Myocyte (in vitro differentiated cells): ENCODE data around the gene MEIG1. TPM values are rescaled to one million over a fixed set of nuclear protein-coding genes. Genes with fewer than 3 reads are reported as not detected.
"Not testable (repeated sequence)": the region's sequence is repeated elsewhere in the genome, so short reads cannot be mapped to it uniquely, and the experiment has no call there.

Source experiments
- DNase-seq: peaks from one replicate; pipeline ENCODE4 v3.0.0-alpha.2; 2012; ENCODE audit warnings: low read depth
- polyA plus RNA-seq: library from polyadenylated mRNA; unstranded; fragments of >200 nt; gene quantifications from one replicate; pipeline ENCODE4 v1.2.1, GENCODE V29; 2012; ENCODE audit warnings: missing spikeins
- total RNA-seq: library from RNA; depleted of rRNA; stranded (reverse); fragments of >200 nt; gene quantifications from 2 replicates; pipeline ENCODE4 v1.2.3, GENCODE V29; 2014

MEIG1 gene, protein sequence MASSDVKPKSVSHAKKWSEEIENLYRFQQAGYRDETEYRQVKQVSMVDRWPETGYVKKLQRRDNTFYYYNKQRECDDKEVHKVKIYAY
- total RNA-seq = not detected in 2 replicates
- 0.95 TPM for polyA plus RNA-seq

DNA sequence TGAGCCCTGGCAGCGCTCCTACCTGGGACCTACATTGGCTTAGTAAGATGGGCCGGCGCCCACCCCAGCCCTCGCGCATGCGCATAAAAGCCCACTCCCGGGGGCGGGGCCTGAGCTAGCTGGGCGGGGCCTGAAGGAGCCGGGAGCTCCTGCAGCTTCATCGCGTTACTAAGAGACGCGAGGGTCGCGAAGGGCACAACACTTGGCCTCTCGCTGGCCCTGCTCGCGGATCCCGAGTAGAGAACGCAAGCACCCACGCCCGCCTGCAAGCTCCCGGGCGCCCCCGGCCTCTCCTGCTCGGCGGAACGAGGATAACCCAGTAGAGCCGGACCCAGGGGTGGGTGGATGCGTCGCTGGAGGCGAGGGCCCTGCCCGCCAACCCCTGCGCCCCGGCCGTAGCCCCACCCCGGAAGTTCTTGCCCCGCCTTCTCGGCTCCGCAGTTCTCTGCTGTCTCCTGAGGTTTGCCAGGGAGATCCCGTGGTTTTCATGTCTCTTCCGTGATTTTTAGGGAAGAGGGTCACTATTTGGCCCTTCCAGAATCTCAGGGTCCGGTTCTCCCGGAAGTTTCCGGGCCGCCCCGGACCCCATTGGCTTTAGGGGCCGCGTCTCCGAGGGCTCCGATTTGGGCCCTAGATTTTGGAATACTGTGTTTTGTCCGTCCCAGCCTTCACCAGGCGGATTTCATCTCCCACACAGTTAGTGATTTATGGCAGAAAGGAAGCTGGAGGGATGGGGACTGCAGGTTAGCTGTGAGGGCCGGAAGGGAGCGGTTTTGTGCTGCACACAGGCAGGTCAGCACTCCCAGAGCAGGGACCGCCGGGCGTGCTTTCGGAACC lies at the start of gene MEIG1:
Gene MEIG1, plus strand, starts transcription at position 168 of the 837 bp plus-strand sequence. CDS start 7,081 bp downstream, outside the sequence.
- peak; percentile 94 for DNase-seq

DNA sequence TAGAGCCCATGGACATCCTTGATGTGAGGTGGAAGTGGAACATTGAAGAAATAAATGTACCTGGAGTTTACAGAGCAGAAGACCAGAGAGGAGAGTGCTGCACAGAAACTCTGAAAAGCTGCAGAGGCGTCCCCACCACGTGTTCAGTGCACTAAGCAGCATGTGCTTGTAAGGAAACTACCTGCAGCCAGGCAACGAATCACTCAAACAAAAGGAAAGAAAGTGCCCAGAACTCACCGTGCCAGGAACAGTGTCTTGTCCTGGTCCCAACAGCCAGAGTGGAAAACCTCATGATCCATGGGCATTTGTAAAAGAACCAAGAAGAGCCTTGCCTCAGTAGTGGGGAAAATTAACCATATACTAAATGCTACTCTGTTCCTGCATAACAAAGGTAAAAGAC lies 48.2 kb upstream of the MEIG1 start:
- no peak for DNase-seq

DNA sequence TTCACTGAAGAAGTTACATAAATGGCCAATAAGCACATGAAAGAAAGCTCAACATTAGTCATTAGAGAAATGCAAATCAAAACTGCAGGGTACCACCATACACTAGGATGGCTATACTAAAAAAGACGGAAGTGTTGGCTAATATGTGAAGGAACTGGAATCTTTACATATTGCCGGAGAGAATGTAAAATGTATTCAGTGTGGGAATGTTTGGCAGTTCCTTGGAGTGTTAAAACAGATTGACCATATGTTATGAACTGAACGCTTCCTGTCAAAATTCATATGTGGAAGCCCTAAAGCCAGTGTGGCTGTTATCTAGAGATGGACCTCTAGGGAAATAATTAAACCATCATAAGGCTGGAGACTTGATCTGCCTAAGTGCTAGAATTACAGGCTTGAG lies 47.4 kb upstream of the MEIG1 start:
- DNase-seq = no peak

DNA sequence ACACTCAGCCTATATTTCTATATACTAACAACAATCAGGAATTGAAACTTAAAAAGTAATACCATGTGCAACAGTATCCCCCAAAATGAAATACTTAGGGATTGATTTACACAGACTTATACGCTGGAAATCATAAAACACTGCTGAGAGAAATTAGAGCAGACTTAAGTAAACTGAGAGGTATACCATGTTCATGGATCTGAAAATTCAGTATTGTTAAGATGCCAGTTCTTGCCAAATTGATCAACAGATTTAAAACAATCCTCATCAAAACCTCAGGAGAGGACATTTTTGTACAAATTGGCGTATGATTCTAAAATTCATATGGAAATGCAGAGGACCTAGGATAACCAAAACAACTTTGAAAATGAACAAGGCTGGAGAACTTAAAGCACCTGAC lies 42.6 kb upstream of the MEIG1 start:
- DNase-seq = no peak

DNA sequence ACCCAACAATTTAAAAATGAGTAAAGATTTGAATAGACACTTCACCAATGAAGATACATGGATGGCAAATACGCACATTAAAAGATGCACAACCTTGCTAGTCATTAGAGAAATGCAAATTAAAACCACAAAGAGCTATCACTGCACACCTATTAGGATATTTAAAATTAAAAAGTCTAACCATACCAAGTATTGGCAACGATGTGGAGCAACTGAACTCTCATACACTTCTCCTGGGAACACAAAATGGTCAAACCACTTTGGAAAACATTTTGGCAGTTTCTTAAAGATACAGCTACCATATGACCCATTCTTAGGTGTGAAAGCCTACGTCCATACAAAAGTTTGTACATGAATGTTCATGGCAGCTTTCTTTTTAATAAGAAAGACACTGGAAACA lies 41.4 kb upstream of the MEIG1 start:
- no peak for DNase-seq

DNA sequence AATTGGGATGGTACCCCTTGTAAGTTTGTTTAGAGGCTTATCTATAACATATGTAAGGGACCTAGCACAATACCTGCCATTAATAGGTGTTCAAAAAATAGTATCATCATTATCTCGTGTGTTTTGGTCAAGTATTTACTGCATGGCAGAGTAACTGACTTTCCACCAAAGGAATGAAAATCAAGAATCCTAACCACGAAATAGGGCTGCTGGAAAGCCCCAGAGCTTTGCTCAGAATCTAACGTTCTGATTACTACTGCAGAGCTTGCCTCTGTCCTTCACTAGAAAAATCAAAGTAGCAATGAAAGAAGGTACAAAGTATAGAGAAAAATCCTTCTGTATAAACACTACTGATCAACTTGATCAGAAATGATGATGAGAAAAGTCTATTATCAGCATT lies 40.2 kb upstream of the MEIG1 start:
- DNase-seq = no peak

DNA sequence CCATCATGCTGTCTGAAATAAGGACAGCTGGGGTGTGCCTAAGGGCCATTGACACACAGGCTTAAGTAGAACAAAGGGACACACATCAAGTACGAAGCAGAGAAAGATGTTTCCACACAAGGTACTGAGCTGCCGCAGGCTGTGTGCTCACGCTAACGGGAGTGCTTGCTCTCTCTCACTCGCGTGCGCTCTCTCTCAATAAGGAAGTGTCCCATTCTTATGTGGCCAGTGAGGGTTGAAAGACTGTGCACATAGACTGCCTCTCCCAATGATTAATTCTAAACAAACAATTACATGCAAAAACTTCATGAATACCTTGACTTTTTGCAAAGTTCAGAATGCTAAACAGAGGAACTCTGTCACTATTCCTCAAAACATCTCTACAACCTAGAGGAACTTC lies 35.2 kb upstream of the MEIG1 start:
- no peak for DNase-seq

DNA sequence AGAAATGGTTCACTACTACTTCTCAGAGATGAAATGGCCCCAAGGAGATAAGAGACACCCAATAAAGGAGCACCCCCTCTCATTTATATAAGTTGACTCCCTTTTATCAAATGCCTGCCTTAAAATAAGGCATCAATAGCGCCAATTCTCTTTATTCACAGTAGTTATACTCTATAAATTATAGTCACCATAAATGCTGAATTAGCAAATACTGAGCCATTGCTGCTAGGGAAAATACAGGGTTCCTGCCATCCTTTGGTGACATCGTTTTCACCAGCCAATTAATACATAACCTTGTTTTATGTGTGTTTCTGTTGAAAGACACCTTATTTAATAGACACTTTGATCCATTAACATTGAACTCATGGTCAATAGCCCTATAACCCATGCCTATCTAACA lies 33.9 kb upstream of the MEIG1 start:
- DNase-seq = no peak

DNA sequence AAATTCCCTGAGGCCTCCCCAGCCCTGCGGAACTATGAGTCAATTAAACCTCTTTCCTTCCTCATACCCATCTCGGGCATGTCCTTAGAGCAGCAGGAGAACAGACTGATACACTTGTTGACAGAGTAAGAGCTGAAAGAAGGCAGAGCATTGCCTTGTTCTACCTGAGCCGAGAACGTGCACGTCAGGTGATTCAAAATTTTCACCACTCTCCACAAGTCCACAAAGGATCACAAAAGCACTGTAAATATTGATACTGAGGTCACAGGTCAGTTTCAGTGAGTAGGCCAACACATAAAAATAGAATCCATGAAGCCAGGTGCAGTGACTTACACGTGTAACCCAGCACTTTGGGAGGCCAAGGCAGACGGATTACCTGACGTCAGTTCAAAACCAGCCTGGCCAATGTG lies 33.1 kb upstream of the MEIG1 start:
- no peak for DNase-seq

DNA sequence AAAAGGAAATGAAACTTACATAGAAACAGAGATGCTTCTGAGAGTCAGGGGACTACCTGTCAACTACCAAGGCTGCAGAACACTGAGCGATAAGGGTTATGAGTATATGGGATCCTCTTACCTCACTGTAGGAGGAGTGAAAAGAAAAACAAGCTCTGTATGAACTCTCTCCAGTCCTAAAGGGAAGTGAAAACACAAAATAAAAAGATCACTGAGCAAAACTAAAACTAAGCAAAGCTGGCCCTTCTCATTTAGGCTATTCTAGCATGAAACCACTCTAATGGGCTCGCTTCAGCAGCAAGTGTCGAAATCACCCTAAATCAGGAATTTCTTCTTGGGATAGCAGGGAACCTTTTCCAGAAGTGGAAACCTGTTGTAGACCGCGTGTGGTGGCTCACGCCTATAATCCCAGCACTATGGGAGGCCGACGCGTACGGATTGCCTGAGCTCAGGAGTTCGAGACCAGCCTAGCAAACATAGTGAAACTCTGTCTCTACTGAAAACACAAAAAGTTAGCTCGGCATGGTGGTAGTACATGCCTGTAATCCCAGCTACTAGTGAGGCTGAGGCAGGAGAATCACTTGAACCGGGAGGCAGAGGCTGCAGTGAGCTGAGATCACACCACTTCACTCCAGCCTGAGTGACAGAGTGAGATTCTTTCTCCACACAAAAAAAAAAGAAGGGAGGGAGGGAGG lies 32.3 kb upstream of the MEIG1 start:
- no peak for DNase-seq

DNA sequence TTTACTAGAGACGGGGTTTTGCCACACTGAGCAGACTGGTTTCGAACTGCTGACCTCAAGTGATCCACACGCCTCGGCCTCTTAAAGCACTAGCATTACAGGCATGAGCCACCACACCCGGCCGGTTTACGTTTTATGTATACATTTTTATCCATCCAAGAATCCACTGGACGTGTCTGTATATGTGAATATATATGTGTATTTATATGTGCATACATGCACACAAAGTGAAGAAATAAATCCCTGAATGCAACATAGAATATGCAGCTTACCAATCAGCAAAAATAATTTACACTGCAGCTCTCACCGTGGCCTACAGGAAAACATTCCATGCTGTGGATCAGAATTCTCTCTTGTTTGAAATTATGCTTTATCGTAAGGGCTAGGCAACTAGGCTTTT lies 28.6 kb upstream of the MEIG1 start:
- DNase-seq = no peak

DNA sequence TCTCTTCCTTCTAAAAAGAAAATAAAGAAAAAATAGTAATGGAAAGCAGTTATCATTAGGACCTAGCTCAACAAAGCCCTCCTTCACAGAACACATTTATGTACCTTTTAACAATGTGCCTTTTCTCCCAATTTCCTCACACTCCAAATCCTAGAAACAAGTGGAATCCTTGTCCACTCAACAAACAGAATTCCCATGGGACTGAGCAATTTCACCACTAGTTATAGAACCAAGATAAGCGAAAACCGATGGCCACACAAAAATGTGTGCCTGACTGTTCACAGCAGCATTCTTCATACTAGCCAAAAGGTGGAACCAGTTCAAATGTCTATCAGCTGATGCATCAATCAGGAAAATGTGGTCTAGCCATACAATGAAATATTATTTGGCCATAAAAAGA lies 22.6 kb upstream of the MEIG1 start:
- no peak for DNase-seq

DNA sequence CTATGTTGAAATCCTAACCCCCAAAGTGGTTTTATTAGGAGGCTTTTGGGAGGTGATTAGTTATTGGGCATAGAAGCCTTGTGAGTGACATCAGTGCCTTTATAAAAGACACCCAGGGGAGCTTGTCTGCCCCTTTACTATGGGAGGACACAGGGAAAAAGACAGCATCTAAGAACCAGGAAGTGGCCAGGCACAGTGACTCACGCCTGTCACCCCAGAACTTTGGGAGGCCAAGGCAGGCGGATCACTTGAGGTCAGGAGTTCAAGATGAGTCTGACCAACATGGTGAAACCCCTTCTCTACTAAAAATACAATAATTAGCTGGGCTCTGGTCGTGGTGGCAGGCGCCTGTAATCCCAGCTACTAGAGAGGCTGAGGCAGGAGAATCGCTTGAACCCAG lies 20.2 kb upstream of the MEIG1 start:
- DNase-seq = peak; percentile 38

DNA sequence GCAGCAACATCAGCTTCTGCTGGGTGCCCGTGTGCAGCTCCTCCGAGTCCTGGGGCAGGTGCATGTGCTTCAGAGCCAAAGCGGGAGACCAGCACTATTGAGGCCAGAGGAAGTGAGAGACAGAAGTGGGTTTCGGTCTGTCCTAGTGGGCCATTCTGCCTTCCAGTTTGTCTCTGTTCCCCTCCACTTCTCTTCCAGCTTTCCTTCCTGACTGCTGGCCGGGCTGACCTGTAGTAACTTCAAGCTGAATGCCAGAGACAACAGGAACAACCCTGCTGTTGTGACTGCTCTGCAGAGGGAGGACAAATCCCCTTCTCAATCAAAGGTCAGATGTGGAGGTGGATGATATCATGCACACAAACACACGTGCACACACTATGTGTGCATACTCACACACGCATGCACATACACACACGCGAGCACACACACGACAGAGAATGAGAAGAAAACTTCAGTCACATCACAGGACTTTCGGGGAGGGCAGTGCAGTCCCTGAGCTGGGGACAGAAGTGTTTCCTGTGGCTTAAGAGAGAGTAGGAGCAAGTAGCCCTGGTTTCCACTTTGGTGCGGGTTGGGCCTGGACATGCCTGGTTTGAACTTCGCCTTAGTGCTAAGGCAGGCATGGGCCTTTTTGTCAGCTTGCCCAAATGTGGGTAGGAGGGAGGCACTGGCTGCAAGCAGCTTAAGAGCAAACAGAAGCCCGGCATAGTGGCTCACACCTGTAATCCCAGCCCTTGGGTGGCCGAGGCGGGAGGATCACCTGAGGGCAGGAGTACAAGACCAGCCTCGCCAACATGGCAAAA lies 16.8 kb upstream of the MEIG1 start:
- DNase-seq = not testable (repeated sequence)

DNA sequence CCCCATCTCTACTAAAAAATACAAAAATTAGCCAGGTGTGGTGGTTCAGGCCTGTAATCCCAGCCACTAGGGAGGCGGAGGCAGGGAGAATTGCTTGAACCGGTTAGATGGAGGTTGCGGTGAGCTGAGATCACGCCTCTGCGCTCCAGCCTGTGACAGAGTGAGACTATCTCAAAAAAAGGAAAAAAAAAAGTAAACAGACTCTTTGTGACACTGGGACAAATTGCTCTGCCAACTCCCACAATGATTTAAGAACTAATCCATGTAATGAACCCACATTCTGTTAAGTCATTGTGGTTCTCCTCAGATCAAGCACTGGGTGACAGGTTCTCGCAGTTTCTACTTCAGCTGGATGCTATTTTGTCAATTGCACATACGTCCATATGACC lies 16.2 kb upstream of the MEIG1 start:
- not testable (repeated sequence) for DNase-seq

DNA sequence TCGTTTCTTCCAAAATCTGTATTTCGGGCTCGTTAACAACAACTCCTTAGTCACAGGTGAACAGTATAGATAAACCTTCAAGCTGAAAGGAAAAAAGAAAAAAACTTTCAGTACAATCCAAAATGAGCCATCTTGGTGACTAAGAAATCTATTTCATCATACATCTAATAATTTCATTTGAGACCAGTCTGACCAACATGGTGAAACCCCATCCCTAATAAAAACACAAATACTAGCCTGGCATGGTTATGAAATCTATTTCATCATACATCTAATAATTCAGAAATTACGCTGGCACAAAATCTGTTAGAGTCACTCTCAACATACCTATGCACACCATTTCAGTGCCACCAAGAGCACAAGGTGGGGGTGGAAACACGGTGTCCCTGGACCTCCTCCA lies 14.1 kb upstream of the MEIG1 start:
- DNase-seq = no peak

DNA sequence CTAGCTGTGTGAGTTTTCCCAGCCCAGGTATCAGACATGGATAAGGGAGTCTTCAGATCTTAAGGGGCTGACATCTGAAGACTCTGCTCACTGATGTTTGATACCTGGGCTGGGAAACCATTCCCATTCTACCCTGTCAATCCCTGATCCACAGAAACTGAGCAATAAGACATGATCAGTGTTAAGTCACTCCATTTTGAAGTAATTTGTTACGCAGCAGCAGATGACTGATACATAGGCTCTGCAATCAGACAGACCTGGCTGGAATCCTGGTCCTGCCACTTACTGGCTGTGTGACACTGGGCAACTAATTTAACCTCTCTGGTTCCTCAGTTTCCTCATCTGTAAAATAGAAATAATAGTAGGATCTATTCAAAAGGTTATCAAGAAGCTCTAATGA lies 11.9 kb upstream of the MEIG1 start:
- no peak for DNase-seq

DNA sequence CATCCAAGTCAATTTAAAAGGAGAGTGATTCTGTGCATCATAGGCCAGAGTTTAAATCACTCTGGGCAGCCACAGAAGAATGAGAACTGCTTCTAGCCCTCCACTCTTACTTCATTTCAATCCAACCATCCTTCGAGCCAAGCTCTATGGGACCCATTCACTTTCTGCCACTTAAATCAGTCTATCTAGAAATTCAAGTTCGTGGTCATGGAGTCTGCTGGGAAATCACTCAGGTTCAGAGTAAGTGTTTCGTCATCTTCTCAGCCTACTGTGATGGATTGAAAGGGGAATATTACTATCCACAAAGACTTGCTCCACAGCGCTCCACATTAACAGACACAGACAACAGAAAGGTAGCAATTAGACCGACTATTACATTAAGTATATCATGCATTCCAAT lies 9.9 kb upstream of the MEIG1 start:
- no peak for DNase-seq

DNA sequence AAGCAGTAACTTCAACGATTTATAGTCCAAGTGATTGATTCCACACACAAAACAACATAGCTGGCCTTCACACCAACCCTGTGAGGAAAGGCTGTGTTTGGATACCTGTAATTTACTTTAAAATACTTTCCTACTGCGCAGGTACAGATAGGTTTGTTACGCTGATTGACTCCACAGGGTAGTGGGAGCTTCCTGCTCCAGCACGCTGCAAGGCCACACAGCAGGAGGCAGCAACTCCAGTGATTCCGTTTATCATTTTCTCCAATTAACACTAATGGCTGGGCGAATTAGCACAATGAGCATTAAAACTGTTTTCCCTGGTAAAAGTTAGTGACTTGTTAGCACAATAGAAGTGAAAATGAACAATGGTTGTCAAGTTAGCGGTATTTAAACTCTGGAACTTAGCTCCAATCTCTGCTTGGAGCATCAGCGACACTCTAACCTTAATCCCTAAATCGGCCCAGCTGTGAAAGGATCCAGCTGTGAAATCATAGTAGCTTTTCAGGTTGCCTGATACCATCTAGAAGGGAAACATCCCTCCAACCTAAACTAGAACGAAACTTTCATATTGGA lies 6.3 kb upstream of the MEIG1 start:
- DNase-seq = no peak

DNA sequence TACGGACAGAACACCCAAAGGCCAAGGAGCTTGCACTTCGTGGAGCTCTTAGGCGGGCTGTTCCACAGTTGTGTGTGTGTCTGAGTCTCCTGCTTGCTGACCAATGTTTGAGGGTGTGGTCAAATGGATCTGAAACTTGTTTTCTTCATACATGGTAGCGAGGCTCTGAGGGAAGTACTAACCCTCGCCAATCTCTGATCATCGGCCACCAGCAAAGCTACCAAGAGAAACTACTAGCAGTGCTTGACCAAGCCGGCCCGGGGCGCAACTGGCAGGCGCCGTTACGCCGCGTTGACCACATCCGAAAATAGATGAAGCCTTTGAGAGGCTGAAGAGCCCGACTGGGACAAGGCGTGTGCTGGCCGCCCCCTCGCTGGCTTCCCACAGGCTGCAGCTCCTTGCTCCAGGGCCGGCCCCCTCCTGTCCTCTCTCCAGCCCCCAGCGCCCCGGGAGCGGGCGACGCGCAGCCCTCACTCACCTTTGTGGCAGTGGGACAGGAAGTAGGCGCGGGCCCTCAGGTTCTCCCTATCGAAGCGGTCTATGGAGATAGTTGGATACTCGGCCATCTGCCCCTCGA lies 5.7 kb upstream of the MEIG1 start:
- DNase-seq = peak; percentile 86
